T-helper 9 cell (primary cell): ENCODE results near the gene SYCP2L.
"Not testable (repeated sequence)": the region's sequence is repeated elsewhere in the genome, so short reads cannot be mapped to it uniquely, and the experiment has no call there.

Source experiments
- DNase-seq: peaks from one replicate; pipeline ENCODE4 v3.0.0-alpha.2; 2020

SYCP2L gene

GRCh38 chr6:10960171-10960570 is 73.3 kb downstream of the SYCP2L start:
- DNase-seq = no peak

DNA sequence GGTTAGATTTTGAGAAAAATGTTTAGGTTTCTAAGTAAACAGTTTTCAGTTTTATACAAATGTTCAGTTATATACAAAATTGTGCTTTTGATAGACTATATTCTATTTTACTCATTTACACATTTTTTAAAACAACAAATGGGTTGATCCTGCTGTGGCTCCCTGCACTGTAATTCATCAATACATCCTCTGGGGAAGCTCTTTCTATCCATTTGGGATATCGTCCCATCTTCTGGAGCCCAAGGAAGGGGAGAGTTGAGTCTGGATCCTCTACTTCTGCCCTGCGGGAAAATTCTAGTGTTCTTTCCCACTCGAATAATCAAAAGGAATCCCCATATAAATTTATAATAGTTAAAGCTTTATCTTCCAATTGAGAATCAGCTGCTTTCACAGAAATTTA is 75.0 kb downstream of the SYCP2L start:
- no peak for DNase-seq

GRCh38 chr6:10962673-10963072 is 75.8 kb downstream of the SYCP2L start:
- DNase-seq = no peak

DNA sequence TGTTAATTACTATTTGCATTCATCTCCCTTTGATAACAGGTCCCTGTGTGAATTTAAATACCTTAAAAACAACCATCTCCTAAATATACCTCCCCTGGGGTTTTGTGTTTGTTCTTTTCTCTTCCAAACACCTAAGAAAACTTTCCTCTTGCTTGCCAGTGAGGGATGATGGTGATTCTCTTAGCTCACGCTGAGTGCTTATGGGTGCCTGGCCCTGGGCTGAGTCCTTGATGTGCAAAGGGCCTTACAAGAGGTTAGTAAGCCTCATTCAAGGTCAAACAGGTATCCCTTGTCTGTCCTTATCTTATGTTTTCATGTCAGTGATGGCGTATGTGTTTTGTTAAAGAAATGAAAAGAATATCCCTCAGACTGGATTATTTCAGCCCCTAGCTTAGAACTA is 76.3 kb downstream of the SYCP2L start:
- DNase-seq = no peak

DNA sequence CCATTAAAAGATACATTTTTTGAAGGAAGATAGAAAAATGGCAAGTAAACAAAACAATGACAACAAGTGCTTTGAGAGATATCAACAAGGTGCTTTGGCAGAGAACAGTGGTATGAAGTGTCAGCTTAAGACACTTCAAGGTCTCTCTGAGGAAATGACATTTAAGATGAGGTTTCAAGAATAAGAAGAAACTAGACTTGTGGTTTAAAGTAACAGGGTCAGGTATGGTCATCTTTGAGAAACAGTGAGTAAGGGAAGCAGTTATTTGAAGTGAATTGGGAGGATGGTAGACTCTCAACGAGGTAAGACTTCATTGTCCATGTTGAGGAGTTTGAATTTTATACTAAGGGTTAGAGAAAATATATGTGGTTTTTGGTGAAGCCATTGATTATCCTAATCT is 77.8 kb downstream of the SYCP2L start:
- no peak for DNase-seq

GRCh38 chr6:10968776-10969175 is 81.9 kb downstream of the SYCP2L start:
- no peak for DNase-seq

DNA sequence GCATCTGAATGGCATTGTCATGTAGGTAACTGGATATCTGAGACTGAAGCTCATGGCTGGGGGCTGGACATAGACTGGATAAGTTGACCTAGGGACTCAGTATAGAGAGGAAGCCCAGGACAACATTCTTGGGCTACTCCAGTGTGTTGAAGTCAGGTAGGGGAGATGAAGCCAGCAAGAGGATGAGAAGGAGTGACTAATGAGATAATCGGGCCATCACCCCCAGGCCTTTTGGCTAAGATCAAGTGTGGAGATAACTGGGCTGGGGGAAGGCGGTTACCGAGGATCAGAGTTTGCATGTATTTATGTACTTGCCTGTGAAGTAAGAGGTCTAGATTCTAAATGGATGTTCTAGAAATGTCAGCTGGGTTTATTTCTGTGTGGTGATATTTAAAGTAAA is 83.9 kb downstream of the SYCP2L start:
- no peak for DNase-seq

GRCh38 chr6:10972196-10972595 is 85.3 kb downstream of the SYCP2L start:
- DNase-seq = no peak

- no peak for DNase-seq
Measured at GRCh38 chr6:10976571-10976970, 89.7 kb downstream of the SYCP2L start.

GRCh38 chr6:10977231-10977968 is 90.5 kb downstream of the SYCP2L start:
- no peak for DNase-seq

DNA sequence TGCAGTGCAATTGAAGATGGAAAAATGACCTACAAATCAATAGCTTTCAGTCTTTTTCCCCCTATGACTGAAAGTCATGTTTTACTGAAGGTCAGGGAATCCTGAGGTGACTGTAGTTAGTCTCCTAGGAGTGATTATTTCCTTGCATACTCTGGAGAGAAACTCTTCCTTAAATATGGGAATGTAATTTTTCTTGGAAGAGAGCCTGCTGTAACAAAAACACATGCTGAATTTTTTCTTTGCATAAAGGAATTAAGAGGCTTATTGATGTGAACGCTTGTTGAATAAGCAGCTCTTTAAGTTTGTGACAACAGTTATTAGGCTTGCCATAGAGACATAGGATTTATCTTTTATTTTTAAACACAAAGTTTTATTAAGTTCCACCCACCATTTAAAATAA is 92.8 kb downstream of the SYCP2L start:
- no peak for DNase-seq

DNA sequence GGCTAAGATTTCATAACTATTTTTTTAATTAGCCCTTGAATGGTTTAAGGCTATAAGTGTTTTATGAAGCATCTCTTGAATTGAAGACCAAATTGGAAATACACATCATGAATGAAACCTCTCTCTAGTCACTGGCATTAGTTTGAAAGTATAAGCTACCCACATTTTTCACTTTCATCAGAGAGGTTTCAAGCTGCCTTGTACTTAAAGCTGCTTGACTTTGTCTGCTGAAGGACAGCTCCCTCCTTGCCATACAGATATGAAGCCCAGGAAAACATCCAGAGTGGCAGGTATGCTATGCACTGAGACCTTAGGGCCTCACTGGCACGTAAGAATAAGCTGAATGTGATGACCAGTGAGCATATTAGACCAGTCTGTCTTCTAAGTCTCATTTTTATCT is 94.6 kb downstream of the SYCP2L start:
- no peak for DNase-seq

GRCh38 chr6:10984959-10985358 is 98.1 kb downstream of the SYCP2L start:
- not testable (repeated sequence) for DNase-seq

DNA sequence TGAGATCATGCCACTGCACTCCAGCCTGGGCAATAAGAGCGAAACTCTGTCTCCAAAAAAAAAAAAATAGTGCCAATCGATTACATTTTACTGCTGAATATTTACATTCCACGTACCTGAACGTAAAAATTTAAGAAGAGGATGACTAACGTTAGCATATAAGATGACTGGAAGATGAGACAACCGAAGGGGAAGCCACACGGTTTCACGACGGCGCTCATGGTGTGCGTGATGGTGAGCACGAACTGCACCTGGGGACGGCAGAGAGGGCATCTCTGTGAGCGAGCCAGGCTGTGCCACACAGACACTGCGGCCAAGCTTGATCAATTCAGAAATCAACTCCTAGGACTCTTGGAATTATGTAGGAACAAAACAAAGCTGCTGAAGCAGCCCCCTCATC is 102.7 kb downstream of the SYCP2L start:
- DNase-seq = no peak

- no peak for DNase-seq
Measured at GRCh38 chr6:10991115-10991514, 104.3 kb downstream of the SYCP2L start.

DNA sequence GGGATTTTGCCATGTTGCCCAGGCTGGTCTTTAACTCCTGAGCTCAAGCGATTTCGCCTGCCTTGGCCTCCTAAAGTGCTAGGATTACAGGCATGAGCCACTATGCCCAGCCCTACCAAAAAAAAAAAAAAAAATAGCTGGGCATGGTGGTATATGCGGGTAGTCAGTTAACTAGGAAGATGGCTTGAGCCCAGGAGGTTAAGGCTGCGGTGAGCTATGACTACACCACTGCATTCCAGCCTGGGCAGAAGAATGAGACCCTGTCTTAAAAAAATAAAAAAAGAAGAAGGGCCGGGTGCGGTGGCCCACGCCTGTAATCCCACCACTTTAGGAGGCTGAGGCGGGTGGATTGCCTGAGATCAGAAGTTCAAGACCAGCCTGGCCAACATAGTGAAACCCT is 107.0 kb downstream of the SYCP2L start:
- no peak for DNase-seq

GRCh38 chr6:10995114-10995707 is 108.4 kb downstream of the SYCP2L start:
- no peak for DNase-seq

GRCh38 chr6:10999994-11000393 is 113.1 kb downstream of the SYCP2L start:
- no peak for DNase-seq

- no peak for DNase-seq
Measured at GRCh38 chr6:11002176-11002575, 115.3 kb downstream of the SYCP2L start.

DNA sequence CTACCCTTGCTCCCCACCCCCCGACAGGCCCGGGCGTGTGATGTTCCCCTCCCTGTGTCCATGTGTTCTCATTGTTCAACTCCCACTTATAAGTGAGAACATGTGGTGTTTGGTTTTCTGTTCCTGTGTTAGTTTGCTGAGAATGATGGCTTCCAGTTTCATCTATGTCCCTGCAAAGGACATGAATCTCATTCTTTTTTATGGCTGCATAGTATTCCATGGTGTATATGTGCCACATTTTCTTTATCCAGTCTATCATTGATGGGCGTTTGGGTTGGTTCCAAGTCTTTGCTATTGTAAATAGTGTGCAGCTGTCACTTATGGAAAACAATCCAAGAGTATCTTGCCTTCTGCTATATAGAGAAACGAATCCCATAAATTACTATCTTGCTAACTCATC is 116.4 kb downstream of the SYCP2L start:
- not testable (repeated sequence) for DNase-seq

DNA sequence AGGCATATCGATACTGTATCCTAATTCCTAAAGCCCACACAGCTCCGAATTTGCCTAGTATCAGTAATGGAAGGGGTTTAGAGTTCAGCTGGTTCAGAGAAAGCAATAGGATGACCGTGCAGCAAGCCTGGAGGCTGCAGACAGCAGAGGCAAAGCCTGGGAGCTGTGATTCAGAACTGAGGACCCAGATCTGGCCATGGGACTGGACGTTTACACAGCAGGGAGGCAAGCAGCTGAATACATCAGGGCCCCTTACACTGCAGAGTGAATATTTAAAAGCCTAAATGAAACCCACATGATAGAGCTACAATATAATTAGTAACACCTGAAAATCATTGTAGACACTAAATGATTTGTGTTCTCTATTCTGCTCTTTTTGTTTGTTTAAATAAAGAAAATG is 119.2 kb downstream of the SYCP2L start:
- DNase-seq = no peak

DNA sequence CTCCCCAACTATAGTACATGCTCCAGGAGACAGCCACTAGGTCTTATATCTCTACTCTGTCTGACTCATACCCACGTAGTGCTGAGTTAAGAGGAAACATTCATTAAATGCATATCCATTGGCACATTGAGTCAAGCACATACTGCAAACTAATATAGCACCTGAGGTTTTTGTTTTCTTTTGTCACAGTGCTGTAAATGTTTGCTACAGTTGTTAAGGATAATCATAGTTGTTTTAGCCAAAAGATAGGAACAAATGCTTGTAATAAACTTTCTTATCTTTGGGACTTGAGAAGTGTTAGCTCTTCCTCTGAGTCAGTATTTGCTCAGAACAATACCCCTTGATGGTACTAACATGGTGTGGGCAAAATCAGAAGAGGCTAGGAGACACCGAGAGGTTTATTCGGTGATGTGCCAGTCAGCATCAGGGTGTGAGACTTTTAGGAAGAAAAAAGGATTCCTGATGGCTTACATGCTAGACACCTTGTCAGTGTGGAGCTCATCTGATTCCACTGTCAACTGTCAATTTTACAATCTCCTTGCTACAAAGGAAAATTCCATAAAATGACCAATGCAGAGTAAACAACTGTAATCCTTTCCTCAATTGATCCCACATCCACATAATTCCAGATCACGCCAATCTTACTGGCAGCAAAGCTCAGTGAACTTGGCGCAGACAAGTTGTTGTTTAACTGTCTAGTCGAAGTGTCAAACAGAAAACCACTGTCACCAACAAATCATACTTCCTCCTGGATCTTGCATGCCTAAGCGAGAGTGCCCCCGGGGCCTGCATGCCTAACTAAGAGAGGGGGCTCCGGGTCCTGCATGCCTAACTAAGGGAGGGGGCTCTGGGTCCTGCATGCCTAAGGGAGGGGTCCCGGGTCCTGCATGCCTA is 121.1 kb downstream of the SYCP2L start:
- no peak for DNase-seq

DNA sequence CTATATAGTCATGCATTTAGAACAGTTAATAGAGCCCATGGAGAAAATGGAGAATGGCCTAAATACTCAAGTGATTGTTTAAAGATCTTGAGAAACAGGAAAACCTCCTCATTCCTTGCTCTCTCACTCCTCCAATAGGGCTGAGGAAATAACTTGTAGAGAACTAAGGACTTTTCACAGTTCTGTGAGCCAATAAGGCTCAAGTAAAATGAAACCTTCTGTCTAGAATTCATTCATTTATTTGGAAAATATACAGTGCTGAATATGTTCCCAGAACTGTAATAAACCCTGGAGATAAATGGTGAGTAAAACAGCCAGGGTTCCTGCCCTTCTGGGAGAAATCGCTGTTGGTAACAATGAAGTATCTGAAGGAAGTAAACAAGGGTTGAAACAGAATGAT is 122.0 kb downstream of the SYCP2L start:
- no peak for DNase-seq

- no peak for DNase-seq
Measured at GRCh38 chr6:11009353-11009752, 122.5 kb downstream of the SYCP2L start.
